OCI-M2 (cell line): ENCODE results near the gene PDPK1.
"Not testable (repeated sequence)": the region's sequence is repeated elsewhere in the genome, so short reads cannot be mapped to it uniquely, and the experiment has no call there.

Source experiments
- DNase-seq: peaks from one replicate; lab custom pipeline; 2025; ENCODE audit not compliant: unreplicated experiment; lab: John Stamatoyannopoulos, UW

The PDPK1 gene

DNA sequence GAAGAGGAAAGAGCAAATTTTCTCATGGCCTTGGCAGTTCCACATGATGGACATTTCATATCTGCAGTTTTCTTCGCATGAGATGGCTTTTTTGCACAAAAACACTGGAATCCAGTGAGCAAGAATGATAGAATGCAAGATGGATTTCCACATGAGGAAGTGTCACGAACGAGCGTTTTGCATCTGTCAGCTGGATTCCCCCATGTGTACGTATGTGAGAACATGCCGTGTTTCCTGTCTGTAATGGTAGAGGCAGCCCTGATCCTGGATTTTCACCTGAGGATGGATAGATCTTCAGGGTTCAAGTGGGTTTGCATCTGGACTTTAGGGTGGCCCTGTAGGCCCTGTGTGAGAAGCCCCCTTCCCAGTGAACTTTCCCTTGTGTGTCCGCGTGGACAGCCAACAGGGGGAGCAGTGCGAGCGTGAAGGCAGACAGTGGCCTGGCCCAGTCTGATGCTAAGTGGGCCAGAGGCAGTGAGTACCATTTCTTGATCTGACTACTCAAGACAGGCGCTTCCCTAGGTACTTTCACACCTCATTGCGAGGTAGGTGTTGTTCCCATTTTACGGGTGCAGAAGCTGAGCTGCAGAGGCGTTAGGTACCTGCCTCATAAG is 2.1 kb downstream of the PDPK1 start:
- DNase-seq: not testable (repeated sequence)

GRCh38 chr16:2540912-2541311 is 3.1 kb downstream of the PDPK1 start:
- DNase-seq: not testable (repeated sequence)

- not testable (repeated sequence) for DNase-seq
These were observed 3.6 kb downstream of the PDPK1 start for GRCh38 chr16:2541409-2541808.

GRCh38 chr16:2543771-2544170 is 6.0 kb downstream of the PDPK1 start:
- not testable (repeated sequence) for DNase-seq

DNA sequence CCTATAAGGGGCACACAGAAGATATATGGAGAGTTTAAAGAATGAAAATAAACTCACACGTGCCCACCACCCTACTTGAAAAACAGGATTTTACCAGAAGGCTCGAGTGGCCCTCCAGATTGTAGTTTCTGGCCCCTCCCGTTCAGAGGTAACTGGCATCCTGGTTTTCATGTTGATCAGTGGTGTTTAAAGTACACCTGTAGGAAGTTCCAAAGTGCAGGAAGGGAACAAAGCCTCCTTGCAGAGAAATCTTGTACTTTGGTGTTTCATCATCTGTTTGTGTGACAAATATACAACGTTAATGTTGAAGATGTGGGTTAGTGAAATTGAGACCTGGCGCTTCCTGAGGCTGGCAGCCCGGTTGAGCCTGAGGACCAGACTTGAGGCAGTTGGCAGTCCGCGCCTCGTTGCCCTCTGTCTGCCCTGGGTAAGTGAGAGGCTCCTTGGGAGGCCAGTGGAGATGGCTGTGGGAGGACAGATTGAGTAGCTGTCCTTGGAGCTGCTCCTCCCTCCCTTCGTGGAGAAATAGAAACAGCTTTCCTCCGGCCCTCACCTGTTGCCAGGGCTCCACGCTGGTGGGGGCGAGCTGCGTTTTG is 12.6 kb downstream of the PDPK1 start:
- not testable (repeated sequence) for DNase-seq

- not testable (repeated sequence) for DNase-seq
These were observed 13.6 kb downstream of the PDPK1 start for GRCh38 chr16:2551420-2551889.

DNA sequence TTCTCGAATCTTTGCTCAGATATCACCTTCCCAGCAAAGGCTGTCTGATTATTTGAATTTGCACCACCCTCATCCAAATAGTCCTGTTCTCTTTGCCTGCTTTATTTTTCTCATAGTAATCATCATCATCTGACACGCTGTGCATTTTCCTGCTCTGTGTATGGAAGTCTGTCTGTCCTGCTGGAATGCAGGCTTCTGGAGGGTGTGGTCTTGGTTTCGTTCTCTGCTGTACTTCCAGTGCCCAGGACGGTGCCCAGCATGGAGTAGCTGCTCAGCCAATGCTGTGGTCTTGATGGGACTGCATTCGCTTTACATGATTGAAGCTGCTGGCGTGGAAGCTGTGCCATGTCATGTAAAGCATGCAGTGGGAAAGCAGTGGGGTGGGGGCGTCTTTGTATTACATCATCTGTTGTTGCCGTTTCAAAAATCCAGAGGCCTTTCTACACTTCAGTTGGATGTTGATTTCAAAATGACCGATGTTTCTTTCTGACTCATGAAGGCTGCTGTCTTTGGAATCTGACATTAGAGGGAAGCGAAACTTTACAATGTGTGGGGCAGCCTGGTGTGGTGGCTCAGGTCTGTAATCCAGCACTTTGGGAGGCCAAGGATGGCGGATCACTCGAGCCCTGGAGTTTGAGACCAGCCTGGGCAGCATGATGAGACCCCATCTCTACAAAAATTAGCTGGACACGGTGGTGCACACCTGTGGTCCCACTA is 17.0 kb downstream of the PDPK1 start:
- not testable (repeated sequence) for DNase-seq

DNA sequence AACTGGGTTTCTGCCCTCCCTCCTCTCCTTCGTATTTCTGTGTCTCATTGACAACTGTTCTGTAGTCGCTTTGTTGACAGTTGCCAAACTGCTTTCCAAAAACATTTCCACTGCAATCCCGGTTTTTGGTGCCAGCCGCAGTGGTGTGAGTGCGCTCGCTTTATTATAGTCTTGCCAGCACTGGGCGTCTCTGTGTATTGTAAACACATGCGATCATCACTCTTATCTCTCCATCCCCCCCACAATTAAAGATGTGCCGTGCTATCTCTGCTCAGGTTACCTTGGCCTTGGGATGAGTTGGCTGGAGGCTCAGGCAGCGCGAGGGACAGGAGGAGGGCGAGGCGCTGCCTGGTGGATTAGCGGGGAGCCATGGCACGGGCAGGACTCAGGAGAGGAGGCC is 19.3 kb downstream of the PDPK1 start:
- not testable (repeated sequence) for DNase-seq

- DNase-seq: not testable (repeated sequence)
These were observed 22.4 kb downstream of the PDPK1 start for GRCh38 chr16:2560131-2560797.

- not testable (repeated sequence) for DNase-seq
These were observed 22.9 kb downstream of the PDPK1 start for GRCh38 chr16:2560798-2561133.

DNA sequence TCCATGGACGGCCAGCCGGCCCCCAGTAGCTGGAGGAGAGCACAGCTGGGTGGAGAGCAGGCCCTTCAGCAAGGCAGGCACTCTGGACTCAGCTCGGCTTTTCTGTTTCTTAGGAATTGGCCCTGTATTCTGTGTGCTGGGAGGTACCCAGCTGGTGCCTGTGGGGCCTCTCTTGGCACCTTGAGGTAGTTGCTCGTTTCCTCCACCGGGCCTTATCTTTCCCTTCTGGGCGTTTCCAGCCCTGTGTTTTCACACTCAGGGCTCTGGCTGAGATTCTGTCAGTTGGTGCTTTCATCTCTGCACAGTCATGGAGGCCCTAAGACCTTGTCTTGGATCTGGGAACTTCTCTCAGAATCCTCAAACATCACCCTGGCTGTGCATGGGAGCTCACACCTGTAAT is 29.7 kb downstream of the PDPK1 start:
- not testable (repeated sequence) for DNase-seq

GRCh38 chr16:2568573-2568972 is 30.8 kb downstream of the PDPK1 start:
- not testable (repeated sequence) for DNase-seq

- not testable (repeated sequence) for DNase-seq
These were observed 34.9 kb downstream of the PDPK1 start for GRCh38 chr16:2572704-2573103.

GRCh38 chr16:2575839-2576238 is 38.0 kb downstream of the PDPK1 start:
- not testable (repeated sequence) for DNase-seq

DNA sequence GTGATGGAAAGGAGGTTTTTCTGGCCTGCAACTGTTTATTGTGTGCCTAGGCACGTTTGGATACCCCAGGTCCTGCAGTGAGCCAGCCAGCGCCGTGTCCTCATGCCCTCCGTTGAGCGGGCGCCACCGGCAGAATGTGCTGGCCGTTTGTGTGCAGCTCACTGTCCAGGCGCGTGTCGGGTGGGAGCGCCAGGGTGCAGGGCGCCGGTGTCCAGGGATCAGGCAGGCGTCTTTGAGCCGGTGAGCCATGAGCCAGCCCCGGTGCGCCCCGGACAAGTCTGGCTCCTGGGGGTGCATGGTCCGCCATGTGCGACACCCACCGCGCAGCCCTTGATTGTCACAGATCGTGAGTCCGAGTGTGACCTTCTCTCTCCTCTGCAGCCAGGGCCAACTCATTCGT is 39.2 kb downstream of the PDPK1 start:
- DNase-seq: not testable (repeated sequence)

DNA sequence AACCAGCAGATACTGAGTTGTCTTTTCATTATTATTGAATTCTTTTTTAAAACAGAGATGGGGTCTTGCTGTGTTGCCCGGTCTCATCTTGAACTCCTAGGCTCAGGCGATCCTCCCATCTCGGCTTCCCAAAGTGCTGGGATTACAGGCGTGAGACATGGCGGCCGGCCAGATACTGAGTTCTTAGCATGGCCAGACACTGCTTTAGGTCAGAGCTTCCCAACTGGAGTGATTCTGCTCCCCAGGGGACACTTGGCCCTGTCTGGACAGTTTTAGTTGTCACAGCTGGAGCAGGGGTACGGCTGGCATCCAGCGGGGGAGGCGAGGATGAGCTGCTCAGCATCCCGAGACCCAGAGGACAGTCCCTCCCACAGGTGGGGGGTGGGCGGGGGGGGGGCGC is 41.1 kb downstream of the PDPK1 start:
- DNase-seq: not testable (repeated sequence)

GRCh38 chr16:2580143-2580542 is 42.3 kb downstream of the PDPK1 start:
- DNase-seq: not testable (repeated sequence)

DNA sequence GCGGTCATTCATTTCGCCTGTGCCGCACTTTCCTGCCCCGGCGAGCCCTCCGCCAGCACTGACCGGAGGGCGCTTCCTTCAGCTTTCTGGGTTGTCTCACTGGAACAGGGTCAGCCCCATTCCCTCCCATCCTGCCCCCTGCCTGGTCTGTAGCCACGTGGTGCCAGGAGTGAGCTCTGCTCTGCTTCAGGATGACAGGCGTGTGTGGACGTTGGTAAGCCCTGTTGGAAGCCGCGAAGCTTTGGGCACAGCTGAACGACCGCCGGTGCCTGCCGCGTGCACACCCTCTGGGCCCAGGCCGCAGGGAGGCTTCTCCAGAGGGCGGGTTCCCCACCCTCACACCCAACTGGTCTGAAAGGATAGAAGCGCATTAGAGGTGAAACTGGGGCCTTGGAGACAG is 43.0 kb downstream of the PDPK1 start:
- DNase-seq: not testable (repeated sequence)

- DNase-seq: no peak
These were observed 47.2 kb downstream of the PDPK1 start for GRCh38 chr16:2584729-2585650.

GRCh38 chr16:2585651-2586081 is 47.8 kb downstream of the PDPK1 start:
- DNase-seq: no peak
